GM12878 (cell line): ENCODE measurements around the gene C10orf105. TPM values are rescaled to one million over a fixed set of nuclear protein-coding genes. Genes with fewer than 3 reads are reported as not detected.

ENCODE experiments used
- ATAC-seq: fragments of 200-7000 bp; cut with Tn5 transposase; 3 replicates; pipeline ENCODE4 v1.9.1; 2020; ENCODE audit warnings: mild to moderate bottlenecking, moderate library complexity
- BruUV-seq: library from RNA; stranded (reverse); fragments of 400-500 nt; replicated peaks from 2 replicates; lab custom pipeline; 2021; lab: Mats Ljungman, UMichigan
- CTCF ChIA-PET: fragments of 300-600 bp; sonication (Branson Sonifier 250); formaldehyde crosslinking; extraction: SDS; loops from one replicate; lab custom pipeline; 2021; ENCODE audit warnings: inconsistent platforms; lab: Yijun Ruan, JAX
- POLR2A ChIA-PET: fragments of 350-600 bp; formaldehyde crosslinking; extraction: SDS; loops from one replicate; lab custom pipeline; 2021; ENCODE audit warnings: inconsistent platforms; lab: Charles Lee
- RAD21 ChIA-PET: fragments of 300-600 bp; sonication (Branson Sonifier 250); formaldehyde crosslinking; loops from one replicate; lab custom pipeline; 2023; ENCODE audit warnings: antibody characterized with exemption; ENCODE audit not compliant: unreplicated experiment; lab: Charles Lee
- SMC1A ChIA-PET: fragments of 300-600 bp; sonication (Branson Sonifier 250); formaldehyde crosslinking; loops from one replicate; lab custom pipeline; 2023; ENCODE audit not compliant: unreplicated experiment, uncharacterized antibody; lab: Charles Lee
- DNase-seq: peaks from one replicate; pipeline ENCODE4 v3.0.0-alpha.2; 2011; ENCODE audit warnings: low read depth, low spot score
- FAIRE-seq: peaks from 3 replicates; lab custom pipeline; 2011; peaks lifted over from hg19 to GRCh38; lab: Jason Lieb, UNC
- H2AFZ ChIP-seq: 2 replicates; pipeline ENCODE4 v1.6.0; 2011; ENCODE audit warnings: low read depth, low read length, control low read depth; ENCODE audit not compliant: control insufficient read depth
- H3K27ac ChIP-seq: 2 replicates; pipeline ENCODE4 v1.5.1; 2011; ENCODE audit warnings: control low read depth; ENCODE audit not compliant: control insufficient read depth, insufficient read depth
- H3K27me3 ChIP-seq, 2 experiments: replicated peaks in 1 of 2; 2 replicates each; pipeline versions ENCODE4 v1.6.0 to v1.6.1; 2011; ENCODE audit warnings: low read length in 1 of 2; ENCODE audit not compliant: control insufficient read depth in 2 of 2, insufficient read depth in 2 of 2
- H3K36me3 ChIP-seq, 2 experiments: 2 replicates each; pipeline ENCODE4 v1.5.1; 2011; ENCODE audit warnings: low read length in 1 of 2; ENCODE audit not compliant: control insufficient read depth in 2 of 2, insufficient read depth in 2 of 2
- H3K4me1 ChIP-seq: 2 replicates; pipeline ENCODE4 v1.6.1; 2011; ENCODE audit warnings: mild to moderate bottlenecking, low read length, moderate library complexity, mixed read lengths; ENCODE audit not compliant: control insufficient read depth, insufficient read depth
- H3K4me2 ChIP-seq: 2 replicates; pipeline ENCODE4 v1.6.0; 2011; ENCODE audit warnings: control low read depth; ENCODE audit not compliant: control insufficient read depth, insufficient read depth
- H3K4me3 ChIP-seq: fragments of 200-600 bp; sonication (generic); 2 replicates; pipeline ENCODE4 v1.5.1; 2016
- H3K79me2 ChIP-seq: 2 replicates; pipeline ENCODE4 v1.6.0; 2011; ENCODE audit warnings: low read length; ENCODE audit not compliant: control insufficient read depth, insufficient read depth
- H3K9ac ChIP-seq: 2 replicates; pipeline ENCODE4 v1.8.0; 2011; ENCODE audit warnings: low read length, control low read depth, mixed read lengths; ENCODE audit not compliant: control insufficient read depth, insufficient read depth
- H3K9me3 ChIP-seq: replicated peaks from 3 replicates; pipeline ENCODE4 v1.5.1; 2011; ENCODE audit warnings: mild to moderate bottlenecking, low read length; ENCODE audit not compliant: control insufficient read depth, insufficient read depth
- H4K20me1 ChIP-seq: 2 replicates; pipeline ENCODE4 v1.6.0; 2011; ENCODE audit not compliant: control insufficient read depth, insufficient read depth
- CREB1 ChIP-seq: IDR thresholded peaks from 2 replicates; pipeline ENCODE4 v1.6.1; 2012; ENCODE audit warnings: low read depth, mild to moderate bottlenecking, inconsistent platforms
- DPF2 ChIP-seq: fragments of 450-650 bp; IDR thresholded peaks from 2 replicates; pipeline ENCODE4 v1.6.1; 2017; ENCODE audit warnings: mild to moderate bottlenecking
- IRF4 ChIP-seq: IDR thresholded peaks from 2 replicates; pipeline ENCODE4 v1.6.1; 2011; ENCODE audit warnings: low read depth, low read length
- NFXL1 ChIP-seq: fragments of 450-650 bp; IDR thresholded peaks from 2 replicates; pipeline ENCODE4 v1.6.1; 2017; ENCODE audit warnings: antibody characterized with exemption, mild to moderate bottlenecking, borderline replicate concordance
- NFYA ChIP-seq: IDR thresholded peaks from 2 replicates; pipeline ENCODE4 v1.6.1; 2011; ENCODE audit warnings: low read depth, mild to moderate bottlenecking, low read length, improper control_type of control experiment, borderline replicate concordance
- NR2C2 ChIP-seq: IDR thresholded peaks from 2 replicates; pipeline ENCODE4 v1.6.1; 2011; ENCODE audit warnings: borderline replicate concordance, low read depth; ENCODE audit not compliant: control insufficient read depth, insufficient read length
- RBBP5 ChIP-seq: fragments of 200-600 bp; sonication (generic); conservative IDR thresholded peaks from 2 replicates; pipeline ENCODE4 v1.6.1; 2016
- SRF ChIP-seq, 2 experiments: IDR thresholded peaks; 2 replicates each; pipeline ENCODE4 v1.6.1; 2011; ENCODE audit warnings: low read depth in 2 of 2, low read length in 2 of 2, mild to moderate bottlenecking in 1 of 2, moderate library complexity in 1 of 2
- TBL1XR1 ChIP-seq: IDR thresholded peaks from 2 replicates; pipeline ENCODE4 v1.6.1; 2012; ENCODE audit warnings: low read depth, low read length, improper control_type of control experiment
- WGBS: methylation state at CpG from one replicate; pipeline ENCODE4 v1.1.6; 2016; ENCODE audit warnings: low lambda C conversion rate; ENCODE audit not compliant: insufficient replicate concordance, insufficient coverage; ENCODE audit errors: missing lambda C conversion rate; 5-methylcytosine and 5-hydroxymethylcytosine counted together
- in situ Hi-C: fragments of 300-500 bp; cut with MboI; formaldehyde crosslinking; loops from 9 replicates; pipeline ENCODE4 v1.14.3; 2018; ENCODE audit warnings: mixed read lengths
- intact Hi-C: fragments of 100-400 bp; cut with micrococcal nuclease; formaldehyde crosslinking; loops from one replicate; pipeline ENCODE4 v1.14.2; 2022; ENCODE audit not compliant: unreplicated experiment
- polyA plus RNA-seq, 11 experiments: library from polyadenylated mRNA; depleted of rRNA in 4 of 11; unstranded in 6 of 11; stranded (reverse) in 5 of 11; fragments of >200 nt; fragmentation: Nextera tagmentation in 4 of 11; fragmentation: Illumina TruSeq in 1 of 11; extraction: Ambion mirVana in 4 of 11; extraction: Trizol in 1 of 11; gene quantifications; 1 replicate in 1 of 11; 2 replicates in 10 of 11; pipeline versions ENCODE4 v1.2.1 to v1.2.3, GENCODE V29; 2011 to 2016; ENCODE audit warnings: inconsistent platforms in 2 of 11, missing spikeins in 2 of 11, low read depth in 1 of 11
- total RNA-seq, 4 experiments: library from RNA; depleted of rRNA in 3 of 4; stranded (reverse); fragments of >200 nt in 3 of 4; fragmentation: Illumina TruSeq in 1 of 4; extraction: Trizol in 1 of 4; gene quantifications; 2 replicates each; pipeline versions ENCODE4 v1.2.1 to v1.2.3, GENCODE V29; 2013 to 2021
- TF ChIP-seq, protein P1 (sequence below): fragments of 450-650 bp; IDR thresholded peaks from 2 replicates; pipeline ENCODE4 v1.6.1; 2017; ENCODE audit warnings: antibody characterized with exemption, mild to moderate bottlenecking, moderate library complexity
- TF ChIP-seq, protein P2 (sequence below): fragments of 450-650 bp; IDR thresholded peaks from 2 replicates; pipeline ENCODE4 v1.6.1; 2017; ENCODE audit warnings: low read depth, mild to moderate bottlenecking, moderate library complexity
- TF ChIP-seq, protein P3 (sequence below): fragments of 450-650 bp; IDR thresholded peaks from 2 replicates; pipeline ENCODE4 v1.6.1; 2014; ENCODE audit warnings: mild to moderate bottlenecking
- TF ChIP-seq, protein P4 (sequence below): IDR thresholded peaks from 2 replicates; pipeline ENCODE4 v1.6.1; 2012; ENCODE audit warnings: low read depth, low read length, improper control_type of control experiment

C10orf105 gene
- total and polyA plus RNA-seq, 10 of the 15 experiments (the other 5 are each of a cell fraction or from before 2014, with no cell fraction given), result 0.04 to 0.06 (median 0.05) TPM; not detected in 7

DNA sequence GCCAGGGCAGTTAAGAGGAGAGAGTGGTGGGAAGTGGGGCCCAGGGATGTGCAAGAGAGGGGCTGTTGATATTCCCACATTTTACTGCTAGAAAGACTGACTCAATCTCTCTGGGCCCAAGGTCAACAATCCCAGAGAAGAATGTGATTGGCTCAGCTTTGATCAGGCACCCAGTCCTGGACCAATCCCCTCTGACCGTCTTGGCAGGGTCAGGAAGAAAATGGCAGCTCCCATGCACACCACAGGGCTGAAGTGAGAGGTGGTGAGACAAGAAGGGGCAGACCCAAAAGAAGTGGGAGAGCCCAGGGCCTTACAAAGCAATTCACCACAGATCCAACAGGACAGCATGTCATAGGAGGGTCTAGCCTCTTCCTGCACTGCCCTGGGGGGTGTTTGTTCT, 3.3 kb upstream of the C10orf105 start (continued):
- TF ChIP-seq RBBP5 (no peak), DPF2 (no peak), NFXL1 (no peak), SRF (IDR thresholded peaks at IDR 0.05; ENCODE audit: low read depth in 2 of 2, low read length in 2 of 2) (no peak), NFYA (no peak)

DNA sequence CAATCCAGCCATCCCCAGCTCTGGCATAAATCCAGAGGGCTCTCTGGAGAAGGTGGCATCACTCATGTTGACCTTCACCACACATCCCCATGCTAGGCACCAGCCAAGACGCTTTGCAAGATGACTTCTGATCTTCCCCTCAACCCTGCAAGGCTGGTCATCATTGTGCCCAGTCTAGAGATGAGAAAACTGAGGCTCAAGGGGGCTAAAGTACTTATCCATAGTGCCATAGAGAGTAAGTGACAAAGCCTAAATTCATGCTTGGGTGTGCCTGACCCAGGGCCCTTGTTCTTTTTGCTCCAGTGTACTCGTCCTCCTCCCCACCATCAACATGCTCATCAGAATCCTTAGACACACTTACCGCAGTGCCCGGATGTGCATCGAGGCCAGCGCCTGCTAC, 1.7 kb upstream of the C10orf105 start:
- ChIA-PET CTCF (interaction anchor here (0.8 to 1.2 kb wide), 2 partner anchors 12 to 236 kb away, joined by 3 read pairs; no protein-coding TSS in a partner anchor), RAD21 (no interaction called here), POLR2A (no interaction called here), SMC1A (interaction anchor here (1.1 kb wide), 1 partner anchor 46 kb away, joined by 3 read pairs; no protein-coding TSS in a partner anchor)
- Histone ChIP-seq H3K4me2 (no peak overlapping the region), H3K36me3 (no peaks in the 10 kb centered on the region), H4K20me1 (no peaks in the 10 kb centered on the region), H2AFZ (no peak overlapping the region), H3K9ac (no peak overlapping the region), H3K27ac (no peak overlapping the region), H3K79me2 (no peaks in the 10 kb centered on the region), H3K4me1 (peaks cover 10% of the 10 kb centered on the region), H3K4me3 (no peak overlapping the region), H3K9me3 (no peaks in the 10 kb centered on the region), H3K27me3 (no peaks in the 10 kb centered on the region)
- intact Hi-C loops, result no loop called here
- DNase-seq, result no peak
- in situ Hi-C loops, result no loop called here
- BruUV-seq, result no TSS peak
- no peak for ATAC-seq
- no peak for FAIRE-seq
- WGBS, result 75% methylated on average over 5 of the region's 6 CpGs
- TF ChIP-seq IRF4 (no peak), TBL1XR1 (no peak), CREB1 (no peak), NFXL1 (no peak), DPF2 (no peak), NR2C2 (no peak), NFYA (no peak)
- TF ChIP-seq, protein P1, sequence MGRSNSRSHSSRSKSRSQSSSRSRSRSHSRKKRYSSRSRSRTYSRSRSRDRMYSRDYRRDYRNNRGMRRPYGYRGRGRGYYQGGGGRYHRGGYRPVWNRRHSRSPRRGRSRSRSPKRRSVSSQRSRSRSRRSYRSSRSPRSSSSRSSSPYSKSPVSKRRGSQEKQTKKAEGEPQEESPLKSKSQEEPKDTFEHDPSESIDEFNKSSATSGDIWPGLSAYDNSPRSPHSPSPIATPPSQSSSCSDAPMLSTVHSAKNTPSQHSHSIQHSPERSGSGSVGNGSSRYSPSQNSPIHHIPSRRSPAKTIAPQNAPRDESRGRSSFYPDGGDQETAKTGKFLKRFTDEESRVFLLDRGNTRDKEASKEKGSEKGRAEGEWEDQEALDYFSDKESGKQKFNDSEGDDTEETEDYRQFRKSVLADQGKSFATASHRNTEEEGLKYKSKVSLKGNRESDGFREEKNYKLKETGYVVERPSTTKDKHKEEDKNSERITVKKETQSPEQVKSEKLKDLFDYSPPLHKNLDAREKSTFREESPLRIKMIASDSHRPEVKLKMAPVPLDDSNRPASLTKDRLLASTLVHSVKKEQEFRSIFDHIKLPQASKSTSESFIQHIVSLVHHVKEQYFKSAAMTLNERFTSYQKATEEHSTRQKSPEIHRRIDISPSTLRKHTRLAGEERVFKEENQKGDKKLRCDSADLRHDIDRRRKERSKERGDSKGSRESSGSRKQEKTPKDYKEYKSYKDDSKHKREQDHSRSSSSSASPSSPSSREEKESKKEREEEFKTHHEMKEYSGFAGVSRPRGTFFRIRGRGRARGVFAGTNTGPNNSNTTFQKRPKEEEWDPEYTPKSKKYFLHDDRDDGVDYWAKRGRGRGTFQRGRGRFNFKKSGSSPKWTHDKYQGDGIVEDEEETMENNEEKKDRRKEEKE, result no peak
- TF ChIP-seq, protein P2, sequence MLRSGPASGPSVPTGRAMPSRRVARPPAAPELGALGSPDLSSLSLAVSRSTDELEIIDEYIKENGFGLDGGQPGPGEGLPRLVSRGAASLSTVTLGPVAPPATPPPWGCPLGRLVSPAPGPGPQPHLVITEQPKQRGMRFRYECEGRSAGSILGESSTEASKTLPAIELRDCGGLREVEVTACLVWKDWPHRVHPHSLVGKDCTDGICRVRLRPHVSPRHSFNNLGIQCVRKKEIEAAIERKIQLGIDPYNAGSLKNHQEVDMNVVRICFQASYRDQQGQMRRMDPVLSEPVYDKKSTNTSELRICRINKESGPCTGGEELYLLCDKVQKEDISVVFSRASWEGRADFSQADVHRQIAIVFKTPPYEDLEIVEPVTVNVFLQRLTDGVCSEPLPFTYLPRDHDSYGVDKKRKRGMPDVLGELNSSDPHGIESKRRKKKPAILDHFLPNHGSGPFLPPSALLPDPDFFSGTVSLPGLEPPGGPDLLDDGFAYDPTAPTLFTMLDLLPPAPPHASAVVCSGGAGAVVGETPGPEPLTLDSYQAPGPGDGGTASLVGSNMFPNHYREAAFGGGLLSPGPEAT, result no peak
- TF ChIP-seq, protein P3, sequence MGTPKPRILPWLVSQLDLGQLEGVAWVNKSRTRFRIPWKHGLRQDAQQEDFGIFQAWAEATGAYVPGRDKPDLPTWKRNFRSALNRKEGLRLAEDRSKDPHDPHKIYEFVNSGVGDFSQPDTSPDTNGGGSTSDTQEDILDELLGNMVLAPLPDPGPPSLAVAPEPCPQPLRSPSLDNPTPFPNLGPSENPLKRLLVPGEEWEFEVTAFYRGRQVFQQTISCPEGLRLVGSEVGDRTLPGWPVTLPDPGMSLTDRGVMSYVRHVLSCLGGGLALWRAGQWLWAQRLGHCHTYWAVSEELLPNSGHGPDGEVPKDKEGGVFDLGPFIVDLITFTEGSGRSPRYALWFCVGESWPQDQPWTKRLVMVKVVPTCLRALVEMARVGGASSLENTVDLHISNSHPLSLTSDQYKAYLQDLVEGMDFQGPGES, result no peak
- TF ChIP-seq, protein P4, sequence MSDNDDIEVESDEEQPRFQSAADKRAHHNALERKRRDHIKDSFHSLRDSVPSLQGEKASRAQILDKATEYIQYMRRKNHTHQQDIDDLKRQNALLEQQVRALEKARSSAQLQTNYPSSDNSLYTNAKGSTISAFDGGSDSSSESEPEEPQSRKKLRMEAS, result no peak
